Left colon (tissue), 2 donors: Measurements from ENCODE around the gene ZNF185. TPM values are rescaled to one million over a fixed set of nuclear protein-coding genes. Genes with fewer than 3 reads are reported as not detected.

Source experiments
- ATAC-seq: fragments of 200-7000 bp; cut with Tn5 transposase; one replicate; pipeline ENCODE4 v1.9.1; 2020; ENCODE audit warnings: mild to moderate bottlenecking, moderate library complexity
- DNase-seq, 2 donors: peaks; one replicate each; pipeline ENCODE4 v3.0.0-alpha.2; 2020
- intact Hi-C, 2 donors: fragments of 100-400 bp; cut with DNase I in 1 of 2; cut with micrococcal nuclease in 1 of 2; formaldehyde crosslinking; loops; one replicate each; pipeline versions ENCODE4 v1.11.2 to v1.14.0; 2022; cut with DNase I, micrococcal nuclease
- long read RNA-seq: library from polyadenylated mRNA; unstranded; transcript quantifications from one replicate; pipeline ENCODE4 v2.0.0, GENCODE V29; 2021
- total RNA-seq, 2 donors: library from RNA; stranded (reverse); fragmentation: NEBNext Ultra II Directional; extraction: Animal tissue kit (Norgen Biotek cat#: 25700); gene quantifications; one replicate each; pipeline ENCODE4 v1.2.1, GENCODE V29; 2021
- donor health status: DM: no; HTN: no; CAD: no.
- donor health status: DM: yes; HTN: yes; CAD: no.

ZNF185 gene
- 1 to 10 TPM; 4.0 to 4.6 TPM for total RNA-seq
- long read RNA-seq, partial matches to known transcripts: 1 of 2 reads
- long read RNA-seq, other reads (novel, unspliced or antisense): 1 of 2 reads

DNA sequence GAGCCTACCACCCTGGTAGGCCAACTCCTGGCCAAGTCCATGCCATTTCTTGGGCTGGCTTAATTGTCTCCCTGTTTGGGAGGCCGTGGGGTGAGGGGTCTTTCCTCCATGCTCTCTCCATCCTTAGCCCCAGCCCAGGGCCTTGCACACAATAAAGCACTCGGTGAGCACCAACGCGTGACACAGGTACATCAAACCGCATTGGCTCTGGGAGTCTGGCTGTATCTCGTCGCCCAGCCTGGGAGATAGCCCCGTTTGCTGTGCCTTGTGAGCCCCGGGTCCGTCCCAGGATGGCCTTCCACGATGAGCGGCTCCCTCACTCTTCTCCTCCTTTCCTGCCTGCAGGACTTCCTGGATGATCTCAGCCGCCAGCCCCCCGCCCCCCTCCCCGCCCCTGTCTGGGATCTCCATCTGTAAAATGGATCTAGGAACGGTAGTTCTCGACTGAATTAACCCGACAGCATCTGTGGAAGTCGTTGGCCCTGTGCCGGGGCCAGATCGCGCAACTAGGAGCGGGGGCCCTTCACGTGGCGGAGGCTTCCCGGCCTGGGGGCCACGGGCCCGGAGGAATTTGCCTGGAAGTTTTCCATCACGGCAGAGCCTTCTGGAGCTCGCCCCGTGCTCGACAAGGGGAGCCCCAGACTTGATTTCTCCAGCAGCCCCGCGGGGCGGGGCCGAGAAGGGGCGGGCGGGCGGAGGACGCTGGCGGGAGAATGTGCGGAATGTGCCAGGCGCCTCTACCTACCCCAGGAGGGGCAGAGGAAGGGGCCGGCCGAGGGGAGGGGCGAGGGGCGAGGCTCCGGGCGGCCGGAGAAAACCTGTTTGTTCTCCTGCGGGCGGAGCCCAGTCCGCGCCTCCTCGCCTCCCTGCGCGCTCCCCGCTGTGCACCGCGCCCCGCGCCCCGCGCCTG, at the start of gene ZNF185:
ZNF185 (plus strand) TSS at position 846 of the 910 bp plus-strand sequence. CDS start 16,423 bp downstream, outside the sequence.
- DNase-seq (peak; percentile 55 to 57), ATAC-seq (peak; percentile 69)
- intact Hi-C loops: no loop called here

GRCh38 chrX:152850465-152850864, 47.4 kb upstream of the ZNF185 start:
- intact Hi-C loops: no loop called here
- ATAC-seq (no peak), DNase-seq (no peak)

DNA sequence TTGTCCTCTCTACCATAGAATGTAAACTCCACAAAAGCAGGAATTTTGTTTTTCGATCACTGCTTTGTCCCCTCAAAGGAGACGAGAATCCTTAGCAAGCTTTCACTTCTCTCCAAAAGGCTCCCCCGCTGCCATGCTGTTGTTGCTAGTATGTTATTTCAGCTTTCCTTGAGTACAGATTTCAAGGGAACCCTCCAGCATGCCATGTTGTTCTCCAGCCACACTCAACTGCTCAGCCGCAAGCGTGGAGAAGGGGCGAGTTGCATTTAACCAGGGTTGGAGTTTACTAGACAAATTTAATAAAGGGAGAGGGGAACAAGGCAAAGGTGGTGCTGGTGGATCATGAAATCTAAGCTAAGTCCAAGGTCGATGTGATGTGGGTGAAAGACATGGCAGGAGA, 43.9 kb upstream of the ZNF185 start:
- DNase-seq: no peak
- ATAC-seq: no peak
- intact Hi-C loops: no loop called here

DNA sequence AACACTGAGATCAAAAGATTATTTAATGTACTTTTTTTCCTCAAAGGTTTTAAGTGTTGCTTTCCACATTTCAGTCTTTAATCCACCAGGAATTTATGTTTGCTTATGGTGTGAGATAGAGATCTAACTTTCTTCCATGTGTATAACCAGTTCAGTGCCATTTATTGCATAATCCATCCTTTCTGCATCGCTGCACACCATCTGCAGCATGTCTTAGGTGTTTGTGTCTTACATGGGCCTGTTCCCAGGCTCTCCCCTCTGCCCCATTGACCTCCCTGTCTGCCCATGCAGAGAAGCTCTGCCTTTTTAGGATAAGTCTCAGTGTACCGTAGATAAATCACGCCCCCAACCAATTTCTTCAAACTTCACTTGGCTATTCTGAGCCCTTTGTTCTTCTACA, 36.8 kb upstream of the ZNF185 start:
- ATAC-seq (no peak), DNase-seq (no peak)
- intact Hi-C loops: no loop called here

DNA sequence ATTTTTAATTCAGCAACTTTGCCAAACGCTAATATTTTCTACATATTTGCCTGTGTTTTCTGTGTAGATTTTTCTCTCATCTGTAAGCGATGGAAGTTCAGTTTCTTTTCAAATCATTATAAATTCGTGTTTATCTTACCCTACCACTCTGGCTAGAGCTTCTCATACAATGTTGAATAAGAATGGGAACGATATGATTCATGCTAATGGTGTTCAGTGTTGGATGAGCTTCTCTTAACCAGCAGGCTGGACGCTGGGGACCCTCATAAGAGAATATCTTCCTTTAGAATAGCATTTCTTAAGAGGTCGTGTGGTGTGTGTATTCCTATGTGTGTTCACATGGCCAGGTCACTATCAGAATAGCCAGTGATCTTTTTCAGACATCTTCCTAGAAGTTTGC, 36.0 kb upstream of the ZNF185 start:
- DNase-seq (no peak), ATAC-seq (no peak)
- intact Hi-C loops: no loop called here

DNA sequence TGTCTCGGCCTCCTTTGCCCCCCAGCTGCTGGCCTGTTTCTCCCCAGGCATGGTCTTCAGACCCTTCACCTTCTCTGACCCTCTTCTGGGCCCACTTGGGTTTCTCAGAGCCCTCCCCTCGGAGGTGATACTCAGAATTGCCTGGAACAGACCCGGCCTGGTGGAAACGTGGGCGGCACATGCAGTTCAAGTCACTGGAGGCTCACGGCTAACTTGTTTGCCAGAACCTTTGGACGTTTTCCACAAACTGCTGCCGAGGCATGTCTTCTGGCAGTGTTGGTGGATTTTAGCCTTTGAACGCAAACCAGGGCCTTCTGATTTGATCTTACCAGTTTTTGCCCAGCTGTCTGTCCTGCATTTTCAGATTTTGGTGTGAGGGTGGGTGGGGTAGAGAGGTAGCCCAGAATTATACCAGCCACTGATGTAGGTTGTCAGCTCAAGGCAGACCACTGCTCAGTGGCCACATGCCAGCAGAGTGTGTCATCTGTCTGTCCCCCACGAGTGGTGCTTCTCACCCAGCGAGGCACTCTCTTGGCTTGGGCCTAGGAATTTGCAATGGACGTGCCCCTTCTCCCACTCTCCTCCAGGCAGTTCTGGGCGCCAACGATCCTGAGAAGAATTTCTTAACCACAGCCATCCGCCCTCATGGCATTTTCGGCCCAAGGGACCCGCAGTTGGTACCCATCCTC, 32.5 kb upstream of the ZNF185 start:
- no peak for ATAC-seq
- no peak for DNase-seq
- intact Hi-C loops: no loop called here

- no peak for DNase-seq
- intact Hi-C loops: no loop called here
- ATAC-seq: no peak
Measured at GRCh38 chrX:152866386-152866785, 31.5 kb upstream of the ZNF185 start.

GRCh38 chrX:152869972-152870371, 27.9 kb upstream of the ZNF185 start:
- intact Hi-C loops: no loop called here
- DNase-seq (no peak), ATAC-seq (no peak)

GRCh38 chrX:152871260-152871659, 26.6 kb upstream of the ZNF185 start:
- ATAC-seq: no peak
- DNase-seq: no peak
- intact Hi-C loops: no loop called here

GRCh38 chrX:152872522-152872921, 25.3 kb upstream of the ZNF185 start:
- intact Hi-C loops: no loop called here
- peak; percentile 31 for ATAC-seq
- DNase-seq: no peak

GRCh38 chrX:152873361-152873760, 24.5 kb upstream of the ZNF185 start:
- ATAC-seq (no peak), DNase-seq (no peak)
- intact Hi-C loops: no loop called here

DNA sequence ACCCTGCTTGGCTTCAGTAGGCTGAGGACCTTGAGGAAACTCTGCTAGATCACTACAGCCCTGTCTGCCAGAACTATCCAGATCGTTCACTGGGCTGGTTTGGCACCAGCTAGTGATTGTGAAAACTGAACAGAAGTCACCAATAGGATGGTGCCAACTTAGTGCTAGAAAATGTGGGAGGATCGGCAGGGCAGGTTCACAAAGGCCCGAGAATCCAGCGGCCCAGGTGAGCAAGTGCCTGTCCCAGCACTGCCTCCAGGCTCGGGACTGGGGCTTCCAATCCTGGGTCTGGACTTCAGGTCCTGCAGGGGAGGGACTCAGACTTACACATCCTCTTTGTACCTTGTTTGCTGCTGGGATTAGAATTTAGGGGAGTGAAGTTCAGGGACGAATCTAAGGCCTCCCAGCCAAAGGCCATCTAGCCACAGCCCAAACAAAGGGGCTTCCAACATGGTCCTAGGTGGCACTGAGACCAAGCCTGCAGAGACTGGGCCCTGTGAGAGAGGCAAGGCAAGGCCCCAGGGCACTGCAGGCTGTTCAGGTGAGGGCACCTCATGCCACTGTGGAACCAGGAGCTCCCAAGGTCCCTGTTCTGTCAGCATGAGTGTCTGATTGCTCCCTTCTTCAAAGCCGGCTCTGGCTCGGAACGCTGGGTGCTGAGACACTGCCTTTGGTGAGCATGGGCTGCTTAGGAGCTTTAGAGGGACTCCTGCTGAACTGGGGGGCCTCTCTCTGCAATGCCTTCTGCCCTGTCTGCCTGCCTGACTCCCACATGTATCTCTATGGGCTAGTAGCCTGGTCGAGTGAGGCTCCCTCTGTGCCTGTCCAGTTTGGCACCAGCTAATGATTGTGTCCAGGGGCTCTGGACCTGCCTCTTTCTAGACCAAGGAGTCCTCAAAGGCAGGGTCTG, 20.7 kb upstream of the ZNF185 start:
- DNase-seq (no peak), ATAC-seq (no peak)
- intact Hi-C loops: no loop called here

GRCh38 chrX:152878976-152879755, 18.7 kb upstream of the ZNF185 start:
- intact Hi-C loops: no loop called here
- ATAC-seq (no peak), DNase-seq (no peak)

- DNase-seq: no peak
- intact Hi-C loops: no loop called here
- no peak for ATAC-seq
Measured at GRCh38 chrX:152881289-152881688, 16.6 kb upstream of the ZNF185 start.

DNA sequence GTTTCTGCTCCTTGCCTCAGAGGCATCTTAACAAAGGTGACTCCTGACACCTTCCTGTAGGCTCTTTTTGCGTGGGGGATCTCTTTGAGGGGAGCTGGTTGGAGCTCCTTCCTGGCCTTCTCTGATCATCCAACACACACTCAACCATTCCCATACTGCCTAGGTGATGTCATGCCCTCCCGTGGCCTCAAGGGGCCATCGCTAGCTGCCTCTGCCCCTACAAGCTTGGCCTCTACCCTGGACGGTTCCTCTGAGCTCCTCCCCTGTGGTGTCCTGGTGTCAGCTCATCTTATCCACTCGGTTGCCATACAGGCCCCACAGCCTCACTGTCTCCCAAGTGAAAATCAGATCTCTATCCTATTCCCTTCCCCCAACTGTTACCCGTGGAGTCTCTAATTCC, 13.7 kb upstream of the ZNF185 start:
- ATAC-seq (no peak), DNase-seq (no peak)
- intact Hi-C loops: no loop called here

- no peak for ATAC-seq
- no peak for DNase-seq
- intact Hi-C loops: no loop called here
Measured at GRCh38 chrX:152886716-152887115, 11.2 kb upstream of the ZNF185 start.

- intact Hi-C loops: no loop called here
- ATAC-seq (no peak), DNase-seq (no peak)
Measured at GRCh38 chrX:152892499-152892898, 5.4 kb upstream of the ZNF185 start.
